ENCODE measurements around the gene CHST13. TPM values are rescaled to one million over a fixed set of nuclear protein-coding genes. Genes with fewer than 3 reads are reported as not detected.

CHST13 gene
- polyA plus RNA-seq, 3 donors = 16.6 to 41.8 (median 39.2) TPM

- Histone ChIP-seq H3K9me3 (replicated peaks in 1 of 2; ENCODE audit: control insufficient read depth in 1 of 2, insufficient read depth in 1 of 2, low read length in 2 of 2) (no peaks in the 10 kb centered on the region), H2AFZ (ENCODE audit: insufficient read depth, low read depth, low read length, poor library complexity, severe bottlenecking) (no peak overlapping the region), H3K36me3 (replicated peaks in 1 of 2; ENCODE audit: control insufficient read depth in 1 of 2, insufficient read depth in 2 of 2, low read length in 2 of 2) (no peaks in the 10 kb centered on the region), H4K20me1 (ENCODE audit: insufficient read depth, low read length) (no peaks in the 10 kb centered on the region), H3K27ac (ENCODE audit: low read depth in 1 of 2, low read length in 2 of 2) (no peak overlapping the region), H3K27me3 (ENCODE audit: control insufficient read depth in 2 of 2, insufficient read depth in 2 of 2, low read length in 2 of 2) (no peaks in the 10 kb centered on the region), H3K9ac (ENCODE audit: insufficient read depth, low read length, poor library complexity, severe bottlenecking) (no peak overlapping the region), H3K4me1 (ENCODE audit: control insufficient read depth in 1 of 2, insufficient read depth in 2 of 2, low read length in 2 of 2) (no peaks in the 10 kb centered on the region), H3K79me2 (ENCODE audit: insufficient read depth, low read length) (no peaks in the 10 kb centered on the region), H3K4me2 (replicated peaks; ENCODE audit: extremely low read depth, low read length, poor library complexity, severe bottlenecking) (no peak overlapping the region), H3K4me3 (replicated peaks in 1 of 3; ENCODE audit: low read depth in 2 of 3, low read length in 3 of 3) (no peak overlapping the region)
- WGBS (ENCODE audit: insufficient coverage) = 86% methylated on average over 4 of the region's 5 CpGs
- H3K27me3 Mint-ChIP-seq (ENCODE audit: low read depth in 3 of 3) = peaks cover 3 to 5% (median 5%) of the 10 kb centered on the region in 3 donors
- no peak for TF ChIP-seq CTCF (IDR thresholded peaks at IDR 0.05)
- no peak overlapping the region for H3K4me3 Mint-ChIP-seq
- no peaks in the 10 kb centered on the region for H3K36me3 Mint-ChIP-seq
- intact Hi-C loops (cut with micrococcal nuclease) = no loop called here
- peaks cover 3% of the 10 kb centered on the region for H3K4me1 Mint-ChIP-seq
- no peaks in the 10 kb centered on the region for H3K9me3 Mint-ChIP-seq
- DNase-seq = no peak
- H3K27ac Mint-ChIP-seq = no peak overlapping the region
These were observed 22.9 kb upstream of the CHST13 start for GRCh38 chr3:126501054-126501453.

DNA sequence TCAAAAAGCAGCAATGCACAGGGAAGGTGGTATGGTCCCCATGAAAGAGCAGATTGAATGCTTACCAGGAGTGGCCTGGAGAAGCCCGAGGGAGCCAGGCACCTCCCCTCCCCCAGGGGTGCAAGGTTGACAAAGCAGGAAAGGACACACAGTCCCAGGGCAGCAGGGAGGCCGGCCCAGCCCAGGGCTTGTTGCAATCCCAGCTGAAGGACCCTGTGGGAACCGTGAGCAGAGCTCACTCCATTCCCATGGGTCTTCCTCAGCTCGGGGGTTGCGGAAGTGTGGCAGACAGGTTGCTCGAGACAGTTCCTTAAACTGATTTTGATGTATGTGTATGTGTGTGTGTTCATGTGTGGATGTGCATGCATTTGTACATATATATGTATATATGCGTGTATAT lies 22.2 kb upstream of the CHST13 start:
- no peaks in the 10 kb centered on the region for H3K27me3 ChIP-seq (ENCODE audit: control insufficient read depth in 2 of 2, insufficient read depth in 2 of 2, low read length in 2 of 2)
- no peak for TF ChIP-seq CTCF (IDR thresholded peaks at IDR 0.05)
- H4K20me1 ChIP-seq (ENCODE audit: insufficient read depth, low read length) = no peaks in the 10 kb centered on the region
- H2AFZ ChIP-seq (ENCODE audit: insufficient read depth, low read depth, low read length, poor library complexity, severe bottlenecking) = no peak overlapping the region
- no peak overlapping the region for H3K4me3 ChIP-seq (replicated peaks in 1 of 3; ENCODE audit: low read depth in 2 of 3, low read length in 3 of 3)
- no peaks in the 10 kb centered on the region for H3K4me1 ChIP-seq (ENCODE audit: control insufficient read depth in 1 of 2, insufficient read depth in 2 of 2, low read length in 2 of 2)
- Mint-ChIP-seq H3K4me1 (peaks cover 3% of the 10 kb centered on the region), H3K27me3 (ENCODE audit: low read depth in 3 of 3) (peaks cover 3 to 7% (median 6%) of the 10 kb centered on the region in 3 donors), H3K4me3 (no peak overlapping the region), H3K36me3 (no peaks in the 10 kb centered on the region), H3K9me3 (no peaks in the 10 kb centered on the region), H3K27ac (no peak overlapping the region)
- no peaks in the 10 kb centered on the region for H3K79me2 ChIP-seq (ENCODE audit: insufficient read depth, low read length)
- 63% methylated on average over 6 of the region's 7 CpGs for WGBS (ENCODE audit: insufficient coverage)
- no peaks in the 10 kb centered on the region for H3K36me3 ChIP-seq (replicated peaks in 1 of 2; ENCODE audit: control insufficient read depth in 1 of 2, insufficient read depth in 2 of 2, low read length in 2 of 2)
- intact Hi-C loops (cut with micrococcal nuclease) = no loop called here
- no peak overlapping the region for H3K27ac ChIP-seq (ENCODE audit: low read depth in 1 of 2, low read length in 2 of 2)
- no peak overlapping the region for H3K4me2 ChIP-seq (replicated peaks; ENCODE audit: extremely low read depth, low read length, poor library complexity, severe bottlenecking)
- H3K9me3 ChIP-seq (replicated peaks in 1 of 2; ENCODE audit: control insufficient read depth in 1 of 2, insufficient read depth in 1 of 2, low read length in 2 of 2) = no peaks in the 10 kb centered on the region
- no peak for DNase-seq
- H3K9ac ChIP-seq (ENCODE audit: insufficient read depth, low read length, poor library complexity, severe bottlenecking) = no peak overlapping the region

Data from CD14-positive monocyte (primary cell).